HTERT RPE-1 (cell line): ENCODE results near the gene BEGAIN.

Experiments
- in situ Hi-C: fragments of 300-500 bp; cut with MboI; formaldehyde crosslinking; loops from 4 replicates; pipeline ENCODE4 v1.14.3; 2020; ENCODE audit warnings: low sequenced_read_pairs

The BEGAIN gene

GRCh38 chr14:100555436-100556139, 31.6 kb downstream of the BEGAIN start:
- in situ Hi-C loops: no loop called here

- in situ Hi-C loops: no loop called here
Measured at GRCh38 chr14:100554696-100555320, 32.4 kb downstream of the BEGAIN start.

- in situ Hi-C loops: no loop called here
Measured at GRCh38 chr14:100554082-100554677, 33.0 kb downstream of the BEGAIN start.

GRCh38 chr14:100553471-100553870, 33.7 kb downstream of the BEGAIN start:
- in situ Hi-C loops: no loop called here

- in situ Hi-C loops: no loop called here
Measured at GRCh38 chr14:100552524-100553125, 34.6 kb downstream of the BEGAIN start.

- in situ Hi-C loops: no loop called here
Measured at GRCh38 chr14:100551056-100551455, 36.2 kb downstream of the BEGAIN start.

- in situ Hi-C loops: no loop called here
Measured at GRCh38 chr14:100549834-100550625, 37.2 kb downstream of the BEGAIN start.

- in situ Hi-C loops: no loop called here
Measured at GRCh38 chr14:100548939-100549338, 38.3 kb downstream of the BEGAIN start.

GRCh38 chr14:100548295-100548655, 38.9 kb downstream of the BEGAIN start:
- in situ Hi-C loops: no loop called here

GRCh38 chr14:100547633-100548294, 39.5 kb downstream of the BEGAIN start:
- in situ Hi-C loops: no loop called here

- in situ Hi-C loops: no loop called here
Measured at GRCh38 chr14:100546051-100546443, 41.2 kb downstream of the BEGAIN start.

GRCh38 chr14:100545359-100545758, 41.9 kb downstream of the BEGAIN start:
- in situ Hi-C loops: no loop called here

GRCh38 chr14:100544506-100545141, 42.6 kb downstream of the BEGAIN start:
- in situ Hi-C loops: no loop called here

- in situ Hi-C loops: no loop called here
Measured at GRCh38 chr14:100543471-100544455, 43.5 kb downstream of the BEGAIN start.

GRCh38 chr14:100542619-100543205, 44.5 kb downstream of the BEGAIN start:
- in situ Hi-C loops: no loop called here

GRCh38 chr14:100541621-100542560, 45.3 kb downstream of the BEGAIN start:
- in situ Hi-C loops: no loop called here

- in situ Hi-C loops: no loop called here
Measured at GRCh38 chr14:100540926-100541620, 46.1 kb downstream of the BEGAIN start.
